Calu3 (cell line): Measurements from ENCODE around the gene ARPC1B. TPM values are rescaled to one million over a fixed set of nuclear protein-coding genes. Genes with fewer than 3 reads are reported as not detected.

Experiments used
- BruUV-seq: library from RNA; stranded (reverse); fragments of 400-500 nt; replicated peaks from 2 replicates; lab custom pipeline; 2021; lab: Mats Ljungman, UMichigan
- CTCF ChIA-PET: fragments of 300-600 bp; sonication (Branson Sonifier 250); formaldehyde crosslinking; loops from one replicate; lab custom pipeline; 2022; ENCODE audit warnings: antibody characterized with exemption; lab: Charles Lee
- DNase-seq: peaks from one replicate; pipeline ENCODE4 v3.0.0; 2022
- H3K27ac Mint-ChIP-seq: one replicate; pipeline ENCODE4 v1.8.0; 2022; ENCODE audit warnings: mixed read lengths; ENCODE audit not compliant: unreplicated experiment
- H3K27me3 Mint-ChIP-seq: one replicate; pipeline ENCODE4 v1.8.0; 2022; ENCODE audit warnings: mixed read lengths; ENCODE audit not compliant: unreplicated experiment
- H3K36me3 Mint-ChIP-seq: one replicate; pipeline ENCODE4 v1.8.0; 2022; ENCODE audit warnings: mild to moderate bottlenecking, moderate library complexity, mixed read lengths; ENCODE audit not compliant: insufficient read depth, unreplicated experiment
- H3K4me1 Mint-ChIP-seq: one replicate; pipeline ENCODE4 v1.8.0; 2022; ENCODE audit warnings: mild to moderate bottlenecking, low read depth, mixed read lengths; ENCODE audit not compliant: unreplicated experiment
- H3K4me3 Mint-ChIP-seq: one replicate; pipeline ENCODE4 v1.8.0; 2022; ENCODE audit warnings: mild to moderate bottlenecking, low read depth, moderate library complexity, mixed read lengths; ENCODE audit not compliant: unreplicated experiment
- H3K9me3 Mint-ChIP-seq: one replicate; pipeline ENCODE4 v1.8.0; 2022; ENCODE audit warnings: low read depth, mixed read lengths; ENCODE audit not compliant: unreplicated experiment
- CTCF ChIP-seq: fragments of 200-600 bp; IDR thresholded peaks from one replicate; pipeline ENCODE4 v1.8.0; 2022; ENCODE audit warnings: antibody characterized with exemption; ENCODE audit not compliant: unreplicated experiment
- intact Hi-C: fragments of 100-400 bp; cut with micrococcal nuclease; formaldehyde crosslinking; loops from one replicate; pipeline ENCODE4 v1.10.0; 2022; ENCODE audit not compliant: unreplicated experiment
- total RNA-seq: library from RNA; stranded (reverse); gene quantifications from 2 replicates; pipeline ENCODE4 v1.2.3, GENCODE V29; 2022

The ARPC1B gene
- total RNA-seq, 1 experiment from 2014 or later = 107 TPM

- no peak for DNase-seq
- Mint-ChIP-seq H3K27ac (no peak overlapping the region), H3K4me3 (no peak overlapping the region), H3K9me3 (no peaks in the 10 kb centered on the region), H3K36me3 (peaks cover 70% of the 10 kb centered on the region), H3K27me3 (no peaks in the 10 kb centered on the region), H3K4me1 (no peaks in the 10 kb centered on the region)
- CTCF ChIA-PET = no interaction called here
- no peak for TF ChIP-seq CTCF
- BruUV-seq = no TSS peak
- intact Hi-C loops = no loop called here
Observed at GRCh38 chr7:99389772-99390171, 15.2 kb downstream of the ARPC1B start.

- H3K4me3 Mint-ChIP-seq = no peak overlapping the region
- intact Hi-C loops = no loop called here
- BruUV-seq = no TSS peak
- no peak for DNase-seq
- no peaks in the 10 kb centered on the region for H3K4me1 Mint-ChIP-seq
- no peak overlapping the region for H3K27ac Mint-ChIP-seq
- H3K36me3 Mint-ChIP-seq = peaks cover 61% of the 10 kb centered on the region
- TF ChIP-seq CTCF = no peak
- CTCF ChIA-PET = no interaction called here
- H3K9me3 Mint-ChIP-seq = no peaks in the 10 kb centered on the region
- H3K27me3 Mint-ChIP-seq = no peaks in the 10 kb centered on the region
Observed at GRCh38 chr7:99390941-99391602, 16.5 kb downstream of the ARPC1B start.

- no peak overlapping the region for H3K4me3 Mint-ChIP-seq
- H3K9me3 Mint-ChIP-seq = no peaks in the 10 kb centered on the region
- H3K27me3 Mint-ChIP-seq = no peaks in the 10 kb centered on the region
- no peak for TF ChIP-seq CTCF
- H3K36me3 Mint-ChIP-seq = peaks cover 61% of the 10 kb centered on the region
- H3K27ac Mint-ChIP-seq = no peak overlapping the region
- CTCF ChIA-PET = interaction anchor here (0.7 kb wide), 1 partner anchor 31 kb away, joined by 5 read pairs; no protein-coding TSS in a partner anchor
- no peak for DNase-seq
- intact Hi-C loops = no loop called here
- H3K4me1 Mint-ChIP-seq = no peaks in the 10 kb centered on the region
- BruUV-seq = no TSS peak
Observed at GRCh38 chr7:99392046-99392445, 17.5 kb downstream of the ARPC1B start.

- Mint-ChIP-seq H3K27me3 (no peaks in the 10 kb centered on the region), H3K27ac (no peak overlapping the region), H3K4me3 (no peak overlapping the region), H3K36me3 (peaks cover 64% of the 10 kb centered on the region), H3K4me1 (no peaks in the 10 kb centered on the region), H3K9me3 (no peaks in the 10 kb centered on the region)
- BruUV-seq = no TSS peak
- CTCF ChIA-PET = no interaction called here
- intact Hi-C loops = no loop called here
- TF ChIP-seq CTCF = no peak
- no peak for DNase-seq
Observed at GRCh38 chr7:99392659-99393354, 18.3 kb downstream of the ARPC1B start.
